ENCODE results near the gene SEMA4G. TPM values are rescaled to one million over a fixed set of nuclear protein-coding genes. Genes with fewer than 3 reads are reported as not detected.

Gene SEMA4G
- total and polyA plus RNA-seq, 2 of the 13 experiments (the other 11 are each of a cell fraction or from before 2014, with no cell fraction given): 46.2 to 207 TPM

- TF ChIP-seq AHR (CRISPR knock-in tag; IDR thresholded peaks at IDR 0.05): peak; percentile 78; the same call in 1 of the 2 replicates
- TF ChIP-seq RARG (CRISPR knock-in tag; IDR thresholded peaks at IDR 0.05; ENCODE audit: low read depth): no peak
- no peak for TF ChIP-seq ZNF431 (CRISPR knock-in tag; IDR thresholded peaks at IDR 0.05; ENCODE audit: borderline replicate concordance, low read depth)
- peak; percentile 77 for TF ChIP-seq ERF (CRISPR knock-in tag; IDR thresholded peaks at IDR 0.05)
- no peak for TF ChIP-seq ZIK1 (CRISPR knock-in tag; IDR thresholded peaks at IDR 0.05; ENCODE audit: borderline replicate concordance, low read depth)
- peak; percentile 75; the same call in 1 of the 2 replicates for TF ChIP-seq CSRNP1 (CRISPR knock-in tag; IDR thresholded peaks at IDR 0.05)
- TF ChIP-seq ZNF614 (CRISPR knock-in tag; IDR thresholded peaks at IDR 0.05; ENCODE audit: borderline replicate concordance): peak; percentile 73; the same call in 1 of the 2 replicates
- no peak for TF ChIP-seq ADNP (CRISPR knock-in tag; IDR thresholded peaks at IDR 0.05)
- no peak for TF ChIP-seq SKI (IDR thresholded peaks at IDR 0.05; ENCODE audit: partially characterized antibody)
- no peak for TF ChIP-seq ZNF280D (CRISPR knock-in tag; IDR thresholded peaks at IDR 0.05)
- no peak for TF ChIP-seq PBX3 (CRISPR knock-in tag; IDR thresholded peaks at IDR 0.05; ENCODE audit: borderline replicate concordance)
- peak; percentile 32; the same call in 1 of the 2 replicates for TF ChIP-seq ZNF205 (CRISPR knock-in tag; IDR thresholded peaks at IDR 0.05)
- peak; percentile 75; the same call in 1 of the 2 replicates for TF ChIP-seq THAP7 (CRISPR knock-in tag; IDR thresholded peaks at IDR 0.05)
- TF ChIP-seq ZNF737 (CRISPR knock-in tag; IDR thresholded peaks at IDR 0.05; ENCODE audit: borderline replicate concordance): 0 out of 2 replicates have a peak, but pooled peaks have one; percentile 55
- 0 out of 2 replicates have a peak, but pooled peaks have one; percentile 21 for TF ChIP-seq ZNF547 (CRISPR knock-in tag; IDR thresholded peaks at IDR 0.05)
- no peak for TF ChIP-seq ATM (IDR thresholded peaks at IDR 0.05; ENCODE audit: borderline replicate concordance)
- TF ChIP-seq ARNT2 (CRISPR knock-in tag; IDR thresholded peaks at IDR 0.05; ENCODE audit: low read depth): peak; percentile 90
- no peak for TF ChIP-seq PTBP1 (IDR thresholded peaks at IDR 0.05; ENCODE audit: low read depth, low read length, poor library complexity, severe bottlenecking)
- TF ChIP-seq RBM39 (IDR thresholded peaks at IDR 0.05; ENCODE audit: low read depth, low read length, poor library complexity, severe bottlenecking): no peak
- no peak for TF ChIP-seq FOXK2 (IDR thresholded peaks at IDR 0.05)
Measured at GRCh38 chr10:101018600-101019439, 49.5 kb downstream of the SEMA4G start (continued).
